ENCODE data around the gene RAB33B. TPM values are rescaled to one million over a fixed set of nuclear protein-coding genes. Genes with fewer than 3 reads are reported as not detected.

RAB33B gene
- total RNA-seq, 2 experiments from 2014 or later, result 9.2 to 11.7 TPM

- no peak for DNase-seq (ENCODE audit: low spot score)
- no peak overlapping the region for H3K4me3 ChIP-seq (ENCODE audit: low read depth, low read length, poor library complexity, severe bottlenecking)
- no peak overlapping the region for H3K27ac ChIP-seq (ENCODE audit: low read depth, low read length, poor library complexity, severe bottlenecking)
- intact Hi-C loops (cut with micrococcal nuclease; ENCODE audit: unreplicated experiment), result no loop called here
- H3K9me2 ChIP-seq (ENCODE audit: insufficient read depth, low read length), result no peaks in the 10 kb centered on the region
- CTCF ChIA-PET (ENCODE audit: unreplicated experiment), result no interaction called here
- no peak overlapping the region for H2AFZ ChIP-seq (ENCODE audit: low read length)
- POLR2A ChIA-PET, result interaction anchor here (0.7 kb wide), 1 partner anchor 37 kb away, joined by 3 read pairs; no protein-coding TSS in a partner anchor
- no peak overlapping the region for H3K4me2 ChIP-seq (ENCODE audit: low read length)
- no peaks in the 10 kb centered on the region for H4K20me1 ChIP-seq (ENCODE audit: insufficient read depth, low read length)
- no peaks in the 10 kb centered on the region for H3K9me3 ChIP-seq (ENCODE audit: low read length)
- TF ChIP-seq, protein P1, sequence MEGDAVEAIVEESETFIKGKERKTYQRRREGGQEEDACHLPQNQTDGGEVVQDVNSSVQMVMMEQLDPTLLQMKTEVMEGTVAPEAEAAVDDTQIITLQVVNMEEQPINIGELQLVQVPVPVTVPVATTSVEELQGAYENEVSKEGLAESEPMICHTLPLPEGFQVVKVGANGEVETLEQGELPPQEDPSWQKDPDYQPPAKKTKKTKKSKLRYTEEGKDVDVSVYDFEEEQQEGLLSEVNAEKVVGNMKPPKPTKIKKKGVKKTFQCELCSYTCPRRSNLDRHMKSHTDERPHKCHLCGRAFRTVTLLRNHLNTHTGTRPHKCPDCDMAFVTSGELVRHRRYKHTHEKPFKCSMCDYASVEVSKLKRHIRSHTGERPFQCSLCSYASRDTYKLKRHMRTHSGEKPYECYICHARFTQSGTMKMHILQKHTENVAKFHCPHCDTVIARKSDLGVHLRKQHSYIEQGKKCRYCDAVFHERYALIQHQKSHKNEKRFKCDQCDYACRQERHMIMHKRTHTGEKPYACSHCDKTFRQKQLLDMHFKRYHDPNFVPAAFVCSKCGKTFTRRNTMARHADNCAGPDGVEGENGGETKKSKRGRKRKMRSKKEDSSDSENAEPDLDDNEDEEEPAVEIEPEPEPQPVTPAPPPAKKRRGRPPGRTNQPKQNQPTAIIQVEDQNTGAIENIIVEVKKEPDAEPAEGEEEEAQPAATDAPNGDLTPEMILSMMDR (conservative IDR thresholded peaks at IDR 0.05; ENCODE audit: low read length), result no peak
- TF ChIP-seq EZH2phosphoT487 (IDR thresholded peaks at IDR 0.05; ENCODE audit: borderline replicate concordance, low read depth, low read length), result no peak
- no peaks in the 10 kb centered on the region for H3K4me1 ChIP-seq (ENCODE audit: insufficient read depth, low read length, poor library complexity, severe bottlenecking)
- no peaks in the 10 kb centered on the region for H3K79me2 ChIP-seq (ENCODE audit: insufficient read depth, low read depth, low read length)
- H3K36me3 ChIP-seq (ENCODE audit: insufficient read depth, low read length), result peaks cover 98% of the 10 kb centered on the region
- BruUV-seq (replicated peaks), result no TSS peak
Measured at GRCh38 chr4:139523076-139523475, 69.2 kb downstream of the RAB33B start.

DNA sequence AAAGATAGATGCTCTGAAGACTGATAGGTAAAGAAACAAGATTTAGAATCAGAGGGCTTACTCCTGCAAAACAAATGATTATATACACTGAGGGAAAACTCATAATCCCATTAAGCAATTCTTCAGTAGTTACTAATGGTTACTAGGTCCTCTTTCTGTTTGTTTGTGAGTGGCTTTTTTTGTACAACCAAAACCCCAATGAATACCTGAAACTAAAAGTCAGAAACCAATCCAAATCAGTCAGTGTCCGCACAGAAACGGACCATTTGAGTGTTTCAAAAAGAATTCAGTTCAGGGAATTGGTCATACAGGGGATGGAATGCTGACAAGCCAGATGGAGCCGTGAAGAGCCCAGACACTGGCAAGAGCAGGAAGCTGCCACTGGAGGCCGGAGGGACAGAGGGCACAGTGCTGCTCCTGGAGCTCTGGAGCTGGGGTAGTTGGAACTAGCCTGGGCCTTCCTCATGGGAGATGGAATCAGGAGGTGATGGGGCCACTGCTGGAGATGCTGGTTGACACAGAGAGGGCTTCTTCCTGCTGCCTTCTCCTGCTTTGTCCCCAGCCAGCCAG is 70.2 kb downstream of the RAB33B start:
- Histone ChIP-seq H3K4me3 (ENCODE audit: low read depth, low read length, poor library complexity, severe bottlenecking) (no peak overlapping the region), H3K79me2 (ENCODE audit: insufficient read depth, low read depth, low read length) (no peaks in the 10 kb centered on the region), H3K36me3 (ENCODE audit: insufficient read depth, low read length) (peaks cover 98% of the 10 kb centered on the region), H3K27ac (ENCODE audit: low read depth, low read length, poor library complexity, severe bottlenecking) (no peak overlapping the region), H3K4me2 (ENCODE audit: low read length) (no peak overlapping the region), H3K9me2 (ENCODE audit: insufficient read depth, low read length) (no peaks in the 10 kb centered on the region), H3K4me1 (ENCODE audit: insufficient read depth, low read length, poor library complexity, severe bottlenecking) (no peaks in the 10 kb centered on the region), H3K9me3 (ENCODE audit: low read length) (no peaks in the 10 kb centered on the region), H2AFZ (ENCODE audit: low read length) (no peak overlapping the region), H4K20me1 (ENCODE audit: insufficient read depth, low read length) (no peaks in the 10 kb centered on the region)
- TF ChIP-seq, protein P1 (conservative IDR thresholded peaks at IDR 0.05; ENCODE audit: low read length), result no peak
- TF ChIP-seq EZH2phosphoT487 (IDR thresholded peaks at IDR 0.05; ENCODE audit: borderline replicate concordance, low read depth, low read length), result no peak
- no peak for DNase-seq (ENCODE audit: low spot score)
- POLR2A ChIA-PET, result no interaction called here
- CTCF ChIA-PET (ENCODE audit: unreplicated experiment), result interaction anchor here (0.5 kb wide), 1 partner anchor 354 kb away, joined by 3 read pairs; no protein-coding TSS in a partner anchor
- intact Hi-C loops (cut with micrococcal nuclease; ENCODE audit: unreplicated experiment), result no loop called here
- no TSS peak for BruUV-seq (replicated peaks)

- H3K27ac ChIP-seq (ENCODE audit: low read depth, low read length, poor library complexity, severe bottlenecking), result no peak overlapping the region
- ChIA-PET POLR2A (interaction anchor here (0.9 kb wide), 1 partner anchor 23 kb away, joined by 3 read pairs; no protein-coding TSS in a partner anchor), CTCF (ENCODE audit: unreplicated experiment) (no interaction called here)
- DNase-seq (ENCODE audit: low spot score), result no peak
- no peak overlapping the region for H3K4me2 ChIP-seq (ENCODE audit: low read length)
- no TSS peak for BruUV-seq (replicated peaks)
- no peaks in the 10 kb centered on the region for H3K79me2 ChIP-seq (ENCODE audit: insufficient read depth, low read depth, low read length)
- no peak overlapping the region for H3K4me3 ChIP-seq (ENCODE audit: low read depth, low read length, poor library complexity, severe bottlenecking)
- intact Hi-C loops (cut with micrococcal nuclease; ENCODE audit: unreplicated experiment), result no loop called here
- H3K36me3 ChIP-seq (ENCODE audit: insufficient read depth, low read length), result peaks cover 97% of the 10 kb centered on the region
- no peaks in the 10 kb centered on the region for H3K9me2 ChIP-seq (ENCODE audit: insufficient read depth, low read length)
- H3K9me3 ChIP-seq (ENCODE audit: low read length), result no peaks in the 10 kb centered on the region
- no peak overlapping the region for H2AFZ ChIP-seq (ENCODE audit: low read length)
- H4K20me1 ChIP-seq (ENCODE audit: insufficient read depth, low read length), result no peaks in the 10 kb centered on the region
- H3K4me1 ChIP-seq (ENCODE audit: insufficient read depth, low read length, poor library complexity, severe bottlenecking), result no peaks in the 10 kb centered on the region
- TF ChIP-seq, protein P1 (conservative IDR thresholded peaks at IDR 0.05; ENCODE audit: low read length), result no peak
- TF ChIP-seq EZH2phosphoT487 (IDR thresholded peaks at IDR 0.05; ENCODE audit: borderline replicate concordance, low read depth, low read length), result no peak
Measured at GRCh38 chr4:139525414-139525813, 71.5 kb downstream of the RAB33B start.

All from OCI-LY7 (cell line).